GM19463 (cell line): ENCODE data around the gene PSMD13.

Source experiments
- ATAC-seq: cut with Tn5 transposase; IDR thresholded peaks from one replicate; pipeline ENCODE4 v1.9.1; 2021; ENCODE audit warnings: mild to moderate bottlenecking, moderate library complexity; ENCODE audit not compliant: unreplicated experiment

PSMD13 gene

DNA sequence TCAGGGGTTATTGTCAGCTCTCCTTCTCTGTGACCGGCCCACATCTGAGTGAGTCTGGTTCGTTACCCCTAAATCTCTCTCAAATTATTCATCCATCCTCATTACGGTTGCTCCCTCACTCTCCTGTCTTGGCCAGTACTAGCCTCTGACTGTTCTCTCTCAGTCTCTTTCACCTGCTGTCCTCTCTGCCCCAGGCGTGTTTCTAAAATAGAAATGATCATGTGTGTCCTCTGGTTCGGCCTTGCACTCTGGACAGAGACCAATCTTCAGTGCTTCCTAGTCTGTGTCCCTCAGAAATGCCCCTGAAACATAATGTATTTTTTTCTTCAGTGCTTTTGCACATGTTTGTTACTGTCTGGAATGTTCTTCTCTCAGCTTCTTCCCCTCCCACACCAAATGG lies 4.9 kb downstream of the PSMD13 start:
- no peak for ATAC-seq

DNA sequence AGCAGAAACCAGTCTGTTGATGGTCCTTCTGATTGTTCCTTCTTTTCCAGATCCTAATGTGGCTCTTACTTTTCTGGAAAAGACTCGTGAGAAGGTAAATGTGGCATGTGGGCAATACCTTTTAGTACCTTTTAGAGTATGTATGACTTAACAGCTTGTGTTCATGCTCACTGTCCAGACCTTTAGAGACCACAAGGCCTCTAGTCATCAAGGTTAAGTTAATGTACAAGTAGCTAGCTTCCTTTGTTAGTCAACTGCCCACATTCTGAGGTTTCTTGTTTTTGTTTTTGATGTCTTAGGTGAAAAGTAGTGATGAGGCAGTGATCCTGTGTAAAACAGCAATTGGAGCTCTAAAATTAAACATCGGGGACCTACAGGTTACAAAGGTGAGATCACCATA lies 7.6 kb downstream of the PSMD13 start:
- ATAC-seq = no peak

DNA sequence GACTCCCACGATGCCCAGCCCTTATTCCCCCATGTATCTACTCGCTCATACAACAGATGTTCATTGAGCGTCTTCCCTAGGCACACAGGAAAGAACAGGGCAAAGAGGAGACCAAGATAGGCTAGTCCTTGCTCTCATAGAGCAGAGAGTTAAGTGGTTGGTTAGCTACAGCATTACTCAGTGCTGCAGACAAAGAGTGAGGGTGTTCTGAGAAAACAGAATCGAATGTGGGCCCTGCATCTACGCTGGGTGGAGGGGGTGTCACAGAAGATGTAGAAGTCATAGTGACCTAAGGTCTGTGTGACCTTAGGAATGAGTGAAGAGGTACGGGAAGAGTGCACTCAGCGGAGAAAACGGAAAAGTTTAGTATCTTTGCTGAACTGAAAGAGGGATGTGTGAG lies 12.3 kb downstream of the PSMD13 start:
- no peak for ATAC-seq

DNA sequence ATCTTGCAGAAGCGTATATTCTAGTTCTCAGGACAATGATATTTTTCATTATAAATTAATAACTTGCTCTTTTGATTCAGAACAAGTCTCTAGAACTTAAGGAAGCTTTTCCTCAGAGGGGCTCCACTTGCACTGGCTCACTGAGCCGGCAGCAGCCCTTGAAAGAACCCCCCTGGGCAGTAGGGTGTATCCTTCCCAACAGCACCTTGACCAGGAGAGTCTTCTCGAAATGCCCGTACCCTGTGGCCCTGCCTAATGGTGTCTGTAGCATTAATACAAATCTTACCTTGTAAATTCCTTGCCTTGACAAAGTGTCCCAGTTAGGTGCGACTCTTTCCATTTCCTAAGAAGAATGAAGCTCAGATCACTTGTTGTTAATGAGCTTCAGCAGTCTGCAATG lies 13.5 kb downstream of the PSMD13 start:
- ATAC-seq = no peak

DNA sequence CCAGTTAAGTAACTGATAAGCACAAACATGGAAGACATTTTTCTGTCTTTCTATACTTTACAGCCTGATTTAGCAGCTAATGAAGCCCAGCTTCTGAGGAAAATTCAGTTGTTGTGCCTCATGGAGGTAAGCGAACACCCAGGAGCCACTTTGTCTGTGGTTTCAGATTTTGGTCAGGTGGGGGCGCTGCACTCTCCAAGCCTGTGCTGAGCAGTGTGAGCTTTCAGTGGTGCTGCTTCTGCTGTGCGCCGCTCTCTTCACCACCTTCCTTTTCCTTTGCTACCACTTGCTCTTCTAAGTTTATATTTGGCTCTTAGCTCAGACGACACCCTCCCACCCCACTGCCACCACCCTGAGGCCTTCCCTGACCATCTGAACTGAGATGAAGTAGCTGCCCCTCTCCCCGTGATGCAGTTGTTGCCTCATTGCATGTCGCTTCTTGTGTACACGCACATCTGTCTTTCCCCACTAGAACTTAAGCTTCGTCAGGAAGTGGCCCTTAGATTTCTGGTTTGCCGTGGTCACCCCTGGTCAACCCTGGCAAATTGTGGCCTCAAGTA lies 14.0 kb downstream of the PSMD13 start:
- ATAC-seq = no peak

DNA sequence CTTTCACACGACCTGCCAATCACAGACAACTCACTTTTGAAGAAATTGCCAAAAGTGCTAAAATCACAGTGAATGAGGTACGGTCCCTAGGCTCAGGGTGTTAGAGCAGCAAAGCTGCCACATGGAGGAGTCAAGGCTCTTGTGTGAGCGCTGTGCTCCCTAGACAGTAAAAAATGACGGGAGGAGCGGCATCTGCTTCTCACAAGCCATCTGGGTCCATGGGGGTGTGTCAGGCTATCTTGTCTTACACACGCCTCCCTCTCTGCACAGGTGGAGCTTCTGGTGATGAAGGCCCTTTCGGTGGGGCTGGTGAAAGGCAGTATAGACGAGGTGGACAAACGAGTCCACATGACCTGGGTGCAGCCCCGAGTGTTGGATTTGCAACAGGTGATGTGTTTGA lies 14.8 kb downstream of the PSMD13 start:
- no peak for ATAC-seq

DNA sequence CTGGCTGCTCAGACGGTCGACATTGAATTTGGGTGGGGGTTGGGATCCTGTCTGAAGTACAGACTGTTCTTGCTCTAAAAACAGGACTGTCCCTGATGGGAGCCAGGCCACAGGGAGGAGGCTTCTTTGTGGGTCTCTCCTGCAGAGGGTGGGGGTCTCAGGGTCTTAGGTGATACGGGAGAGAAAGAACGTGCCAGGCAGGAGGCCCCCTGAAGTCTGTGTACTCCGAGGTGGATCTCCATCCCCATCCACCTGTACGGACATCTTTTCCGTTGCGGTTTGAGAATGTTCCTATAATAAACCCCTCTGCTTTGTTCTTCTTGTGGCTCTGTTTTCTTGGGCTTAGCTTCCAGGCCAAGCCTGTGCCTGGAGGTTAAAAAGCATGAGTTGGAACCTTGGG lies 15.9 kb downstream of the PSMD13 start:
- ATAC-seq = no peak

DNA sequence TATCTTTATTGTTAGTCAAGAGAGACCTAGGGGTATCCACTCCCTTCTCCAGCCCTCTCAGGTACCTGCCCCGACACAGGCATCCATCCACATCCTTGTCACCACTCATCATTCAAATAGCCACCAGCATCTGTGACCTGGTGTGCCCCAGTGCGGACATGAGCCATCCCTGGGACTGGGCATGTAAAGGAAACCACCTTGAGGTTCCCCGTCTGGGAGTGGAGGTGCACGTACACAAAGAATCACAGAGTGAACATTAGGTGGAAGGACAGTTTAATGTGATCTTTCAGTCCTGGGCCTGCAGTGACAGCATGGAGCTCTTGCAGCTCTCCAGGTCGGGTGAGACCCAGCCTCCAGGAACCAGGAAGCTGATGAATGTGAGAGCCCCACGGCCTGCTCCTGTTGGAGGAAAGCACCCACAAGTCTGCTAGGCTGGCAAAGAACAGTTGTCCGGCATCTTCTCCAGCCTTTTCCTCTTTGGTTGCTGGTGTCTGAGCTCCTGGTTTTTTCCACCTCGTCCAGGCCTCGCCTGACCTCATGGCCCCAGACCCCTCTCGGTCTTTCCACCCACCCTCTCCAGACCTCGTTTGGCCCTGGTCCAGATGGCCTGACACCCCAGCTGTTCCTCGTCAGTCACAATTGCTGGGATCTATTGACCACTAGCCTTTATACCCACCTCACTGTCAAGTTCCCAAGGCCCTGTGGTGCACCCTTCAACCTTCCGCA lies 16.5 kb downstream of the PSMD13 start:
- no peak for ATAC-seq

DNA sequence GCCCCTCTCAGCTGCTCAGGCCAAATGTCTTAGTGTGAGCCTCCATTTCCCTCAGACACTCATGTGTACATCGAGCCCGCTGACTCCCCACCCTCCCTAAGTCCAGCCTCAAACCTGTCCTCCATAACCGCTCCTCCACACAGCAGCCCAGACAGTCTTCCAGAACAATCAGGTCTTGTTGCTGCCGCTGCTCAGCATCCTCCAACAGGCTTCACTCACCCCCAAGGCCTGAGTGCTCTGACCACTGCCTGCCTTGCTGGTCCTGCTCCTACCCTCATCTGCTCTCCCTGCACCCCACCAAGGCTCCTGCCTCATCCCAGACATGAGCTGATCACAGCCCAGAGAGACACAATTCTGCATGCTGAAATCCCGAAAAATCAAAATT lies 17.1 kb downstream of the PSMD13 start:
- ATAC-seq = no peak

DNA sequence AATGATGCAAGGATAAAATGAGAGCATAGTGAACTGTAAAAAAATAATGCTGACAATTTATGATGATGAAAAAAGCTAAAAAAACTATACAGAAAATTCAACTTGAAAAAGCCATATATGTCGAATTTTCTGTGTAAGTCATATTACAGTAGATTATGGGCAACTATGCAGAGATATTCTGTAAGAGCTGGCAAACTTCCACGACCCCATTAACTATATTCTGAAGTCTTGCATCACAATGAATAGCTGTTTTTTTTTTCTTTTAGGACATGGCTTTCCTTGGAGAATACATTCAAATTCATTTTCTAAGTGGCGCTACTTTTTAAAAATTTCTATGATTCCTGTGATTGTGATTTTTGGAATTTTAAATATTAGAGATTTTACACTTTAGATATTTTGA lies 18.4 kb downstream of the PSMD13 start:
- no peak for ATAC-seq

DNA sequence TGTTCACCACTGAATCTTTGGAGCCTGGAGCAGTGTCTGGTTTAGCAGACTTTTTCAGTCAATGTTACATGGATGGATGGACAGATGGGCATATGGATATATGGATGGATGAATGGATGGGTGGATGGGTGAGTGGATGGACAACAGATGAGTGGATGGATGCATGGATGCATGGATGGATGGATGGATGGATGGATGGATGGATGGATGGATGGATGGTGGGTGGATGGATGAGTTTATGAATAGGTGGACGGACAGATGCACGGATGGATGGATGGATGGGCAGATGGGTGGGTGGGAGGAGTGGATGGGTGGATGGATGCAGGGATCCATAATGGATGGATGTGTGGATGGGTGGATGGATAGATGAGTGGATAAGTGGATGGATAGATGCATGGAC lies 19.0 kb downstream of the PSMD13 start:
- no peak for ATAC-seq

DNA sequence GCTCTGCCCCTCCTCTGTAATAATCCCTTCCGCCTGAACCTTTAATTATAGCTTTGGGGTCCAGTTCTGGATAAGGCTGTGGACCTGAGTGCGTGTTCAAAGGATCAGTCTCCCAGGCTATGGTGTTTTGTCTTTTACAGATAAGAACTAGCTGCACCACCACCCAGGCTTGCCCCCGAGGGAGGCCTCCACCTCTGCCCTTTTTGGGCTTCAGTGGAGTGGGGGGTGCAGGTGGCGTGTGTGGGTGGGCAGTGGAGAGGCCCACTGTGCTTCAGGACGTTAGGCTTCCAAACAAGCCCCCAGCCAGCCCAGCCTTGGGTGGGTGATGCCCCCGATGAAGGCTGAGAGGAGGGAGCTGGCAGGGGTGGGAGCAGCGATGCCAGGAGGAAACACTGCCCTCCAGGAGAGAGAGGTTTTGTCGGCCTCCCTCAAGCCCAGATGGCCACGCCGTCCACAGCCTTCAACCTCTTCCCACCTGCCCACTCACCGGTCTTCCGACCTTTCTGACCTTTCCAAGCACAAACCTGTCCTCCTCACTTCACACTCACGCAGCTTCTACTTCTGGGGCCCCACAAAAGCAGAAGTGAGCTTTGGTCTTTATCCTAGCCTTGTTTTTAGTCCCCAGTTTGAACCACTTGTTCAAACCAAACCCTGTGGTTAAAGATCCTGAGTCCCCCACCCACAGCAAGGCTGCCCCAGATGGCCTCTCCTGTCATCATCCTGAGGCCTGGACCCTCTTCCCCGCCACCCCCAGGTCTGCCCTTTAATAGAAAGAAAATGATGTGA lies 20.4 kb downstream of the PSMD13 start:
- no peak for ATAC-seq

DNA sequence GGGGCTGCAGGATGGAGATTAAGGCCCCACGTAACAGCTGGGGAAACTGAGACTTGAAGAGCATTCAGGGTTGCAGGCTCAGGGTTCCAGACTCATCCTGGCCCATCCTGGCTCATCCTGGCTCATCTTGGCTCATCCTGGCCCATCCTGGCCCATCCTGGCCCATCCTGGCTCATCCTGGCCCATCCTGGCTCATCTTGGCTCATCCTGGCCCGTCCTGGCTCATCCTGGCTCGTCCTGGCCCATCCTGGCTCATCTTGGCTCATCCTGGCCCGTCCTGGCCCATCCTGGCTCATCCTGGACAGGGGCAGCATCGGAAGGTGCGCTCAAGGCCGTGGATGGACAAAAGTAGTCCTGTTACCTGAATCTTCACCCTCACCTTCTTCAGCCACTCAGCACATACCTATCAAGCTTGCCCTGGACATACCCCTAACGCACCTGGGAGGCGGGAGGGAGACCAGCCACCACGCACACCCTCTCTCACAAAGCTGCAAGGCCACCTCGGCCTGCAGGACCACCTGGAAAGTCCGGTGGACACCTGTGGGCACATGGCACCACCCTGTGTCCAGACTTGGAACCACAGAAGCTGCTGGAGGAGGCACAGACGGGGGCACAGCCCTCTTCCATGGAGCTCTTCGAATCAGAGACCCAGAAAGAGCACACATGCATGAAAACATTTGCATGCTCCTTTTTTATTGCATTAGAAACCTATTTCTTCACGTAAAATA lies 21.2 kb downstream of the PSMD13 start:
- no peak for ATAC-seq

DNA sequence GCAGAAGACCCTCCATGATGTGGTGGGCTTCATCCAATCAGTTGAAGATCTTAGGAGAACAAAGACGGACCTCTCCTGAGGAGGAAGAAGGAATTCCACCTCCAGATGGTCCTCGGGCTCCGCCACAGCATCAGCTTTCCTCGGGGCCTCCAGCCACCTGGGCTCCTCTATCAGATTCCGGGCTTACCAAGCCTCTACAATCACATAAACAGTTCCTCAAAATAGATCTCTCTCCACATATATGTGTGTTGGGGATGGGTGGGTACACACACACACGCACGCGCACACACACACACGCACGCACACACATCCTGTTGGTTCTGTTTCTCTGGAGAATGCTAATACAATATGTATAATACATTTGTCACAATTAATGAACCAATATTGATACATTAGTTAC lies 22.6 kb downstream of the PSMD13 start:
- no peak for ATAC-seq

DNA sequence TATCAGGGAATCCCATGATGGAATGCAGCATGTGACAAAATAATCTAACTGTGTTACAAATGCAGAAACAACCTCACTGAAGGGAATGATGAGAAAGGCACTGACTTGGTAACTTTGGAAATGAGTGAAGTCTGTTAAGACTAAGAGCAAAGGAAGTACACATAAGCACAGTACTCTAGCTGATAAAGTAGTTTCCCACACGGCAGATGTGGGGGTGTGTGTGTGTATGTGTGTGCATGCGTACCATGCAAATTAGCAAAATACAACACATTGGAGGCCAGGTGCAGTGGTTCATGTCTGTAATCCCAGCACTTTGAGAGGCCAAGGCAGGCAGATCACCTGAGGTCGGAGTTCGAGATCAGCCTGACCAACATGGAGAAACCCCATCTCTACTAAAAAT lies 24.8 kb downstream of the PSMD13 start:
- no peak for ATAC-seq

DNA sequence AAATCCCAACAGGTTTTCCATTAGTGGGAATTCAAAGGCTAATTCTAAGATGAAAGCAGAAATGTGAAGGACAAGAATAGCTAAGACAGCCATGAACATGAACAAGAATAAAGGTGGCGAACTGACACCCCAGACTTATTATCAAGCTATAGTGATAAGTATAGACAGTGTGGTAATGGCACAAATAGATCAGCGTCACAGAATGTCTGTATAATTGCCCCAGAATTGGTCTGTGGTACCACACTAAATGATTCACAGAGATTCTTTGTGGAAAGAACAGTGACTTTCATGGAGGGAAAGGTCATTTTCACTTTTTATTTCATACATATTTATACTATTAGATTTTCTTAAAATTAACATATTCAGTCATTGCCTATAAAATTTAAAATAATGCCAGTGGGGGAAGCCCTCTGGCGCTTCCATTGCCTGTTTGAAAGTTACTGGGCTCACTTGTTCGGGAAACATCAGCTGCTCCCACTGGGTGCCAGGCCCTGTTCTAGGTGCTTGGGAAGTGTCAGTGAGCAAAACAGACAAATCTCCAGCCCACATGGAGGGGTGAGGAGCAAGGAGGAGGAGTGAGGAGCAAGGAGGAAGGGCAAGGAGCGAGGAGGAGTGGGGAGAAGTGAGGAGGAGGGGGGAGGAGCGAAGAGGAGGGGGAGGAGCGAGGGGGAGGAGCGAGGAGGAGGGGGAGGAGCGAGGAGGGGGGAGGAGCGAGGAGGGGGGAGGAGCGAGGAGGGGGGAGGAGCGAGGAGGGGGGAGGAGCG lies 30.1 kb downstream of the PSMD13 start:
- ATAC-seq = no peak

DNA sequence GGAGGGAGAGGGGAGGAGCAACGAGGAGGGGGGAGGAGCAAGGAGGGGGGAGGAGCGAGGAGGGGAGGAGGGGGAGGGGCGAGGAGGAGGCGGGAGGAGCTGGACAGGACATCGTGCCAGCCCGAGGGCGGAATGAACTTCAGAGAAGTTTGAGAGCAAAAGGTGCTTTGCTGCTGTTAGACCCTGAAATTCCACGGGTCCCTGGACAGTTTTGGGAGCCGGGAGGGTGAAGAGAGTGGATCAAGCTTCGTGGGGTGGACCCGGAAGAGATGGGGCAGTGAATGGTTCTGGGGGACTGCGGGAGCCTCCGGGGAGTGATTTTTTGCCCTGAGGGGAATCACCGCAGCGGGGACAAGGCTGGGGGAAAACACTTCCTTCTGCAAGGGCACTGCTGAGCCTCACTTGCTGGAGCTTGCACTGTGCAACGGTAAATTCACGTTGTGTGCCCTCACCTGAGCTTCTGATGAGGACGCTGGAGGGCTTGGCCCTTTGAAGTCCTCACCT lies 30.8 kb downstream of the PSMD13 start:
- ATAC-seq = no peak

DNA sequence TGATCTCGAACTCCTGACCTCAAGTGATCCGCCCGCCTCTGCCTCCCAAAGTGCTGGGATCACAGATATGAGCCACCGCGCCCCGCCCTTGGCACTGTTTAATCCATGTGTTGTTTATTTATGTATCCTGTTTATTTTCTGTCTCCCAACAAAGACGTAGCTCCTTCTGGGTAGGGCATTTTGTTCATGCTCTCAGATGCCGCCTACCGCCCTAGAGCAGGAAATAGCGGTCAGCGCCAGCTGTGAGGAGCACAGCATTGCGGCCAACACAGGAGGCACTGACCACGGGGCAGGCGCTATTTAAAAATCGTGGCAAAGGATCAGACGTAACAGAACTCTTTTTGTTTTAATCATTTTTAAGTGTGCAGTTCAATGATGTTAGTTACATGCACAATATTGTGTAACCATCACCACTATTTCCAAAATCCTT lies 32.0 kb downstream of the PSMD13 start:
- ATAC-seq = peak; percentile 50

DNA sequence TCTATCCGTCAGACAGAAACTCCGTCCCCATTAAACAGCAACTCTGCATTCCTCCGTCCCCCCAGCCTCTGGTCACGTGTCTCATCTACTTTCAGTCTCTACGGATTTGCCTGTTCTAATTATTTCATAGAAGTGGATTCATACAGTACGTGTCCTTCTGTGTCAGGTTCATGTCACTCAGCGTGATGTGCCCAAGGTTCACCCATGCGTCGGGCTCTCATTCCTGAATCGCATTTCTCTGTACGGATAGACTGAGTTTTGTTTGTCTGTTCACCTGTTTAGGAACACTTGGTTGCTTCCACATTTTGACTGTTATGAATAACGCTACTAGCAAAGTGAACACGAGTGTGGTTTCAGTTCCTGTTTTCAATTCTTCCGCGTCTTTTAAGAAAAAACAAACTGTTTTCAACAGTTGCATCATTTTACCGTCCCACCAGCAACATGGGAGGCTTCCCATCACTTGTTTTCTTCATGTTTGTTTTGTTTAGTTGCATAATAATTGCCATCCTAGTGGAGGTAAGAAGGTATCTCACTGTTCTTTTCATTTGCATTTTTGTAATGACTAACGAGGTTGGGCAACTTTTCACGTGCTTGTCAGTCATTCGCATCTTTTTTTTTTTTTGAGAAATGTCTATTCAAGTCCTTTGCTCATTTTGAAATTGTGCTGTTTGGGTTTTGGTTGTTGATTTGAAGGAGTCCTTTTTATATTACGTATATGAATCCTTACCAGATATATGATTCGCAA lies 32.5 kb downstream of the PSMD13 start:
- ATAC-seq = peak; percentile 74
